Parathyroid adenoma (tissue), 2 donors: ENCODE measurements around the gene AGAP1.
"Not testable (repeated sequence)": the region's sequence is repeated elsewhere in the genome, so short reads cannot be mapped to it uniquely, and the experiment has no call there.

Source experiments
- H2AFZ ChIP-seq: fragments of 300-600 bp; sonication (generic); one replicate; pipeline ENCODE4 v1.7.0; 2017; ENCODE audit warnings: antibody characterized with exemption, mild to moderate bottlenecking
- H3K27ac ChIP-seq: fragments of 300-600 bp; sonication (generic); one replicate; pipeline ENCODE4 v1.7.0; 2017
- H3K27me3 ChIP-seq: fragments of 300-600 bp; sonication (generic); one replicate; pipeline ENCODE4 v1.7.0; 2017; ENCODE audit warnings: low read length; ENCODE audit not compliant: control insufficient read depth, insufficient read depth
- H3K36me3 ChIP-seq: fragments of 300-600 bp; sonication (generic); one replicate; pipeline ENCODE4 v1.7.0; 2017; ENCODE audit warnings: low read length; ENCODE audit not compliant: control insufficient read depth, insufficient read depth
- H3K4me1 ChIP-seq: fragments of 300-600 bp; sonication (generic); one replicate; pipeline ENCODE4 v1.7.0; 2017; ENCODE audit warnings: control low read depth
- H3K4me2 ChIP-seq: fragments of 300-600 bp; sonication (generic); one replicate; pipeline ENCODE4 v1.7.0; 2017; ENCODE audit warnings: low read length
- H3K4me3 ChIP-seq: fragments of 300-600 bp; sonication (generic); one replicate; pipeline ENCODE4 v1.7.0; 2017; ENCODE audit warnings: low read depth, low read length
- H3K79me2 ChIP-seq: fragments of 300-600 bp; sonication (generic); one replicate; pipeline ENCODE4 v1.7.0; 2017; ENCODE audit warnings: control low read depth
- H3K9ac ChIP-seq: fragments of 300-600 bp; sonication (generic); one replicate; pipeline ENCODE4 v1.7.0; 2017; ENCODE audit warnings: mild to moderate bottlenecking
- H3K9me3 ChIP-seq: fragments of 300-600 bp; sonication (generic); one replicate; pipeline ENCODE4 v1.7.0; 2017; ENCODE audit warnings: low read length; ENCODE audit not compliant: control insufficient read depth
- TF ChIP-seq, protein P1 (sequence below): fragments of 300-600 bp; sonication (generic); IDR thresholded peaks from one replicate; pipeline ENCODE4 v1.7.0; 2017; ENCODE audit warnings: antibody characterized with exemption, mild to moderate bottlenecking
- donor health status: primary hyperparathyroidism.

AGAP1 gene

DNA sequence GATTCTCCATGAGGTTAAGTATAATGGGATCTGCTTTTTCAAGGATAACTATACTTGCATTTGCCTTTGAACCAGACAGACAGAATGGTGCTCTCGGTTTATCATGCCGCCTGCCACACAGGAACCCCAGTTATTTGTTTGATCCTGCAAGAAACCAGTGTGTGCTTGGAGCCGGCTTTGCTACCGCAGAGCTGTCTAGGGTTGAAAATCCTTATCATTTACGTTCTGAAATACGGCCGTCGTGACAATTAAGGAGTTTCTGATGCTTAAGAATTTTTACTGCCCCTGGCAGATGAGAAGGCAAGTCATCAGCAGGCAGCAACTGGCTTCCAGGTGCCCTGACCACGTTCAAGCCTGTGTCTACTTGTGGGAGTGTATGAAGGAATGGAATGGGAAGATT is 562.3 kb downstream of the AGAP1 start:
- Histone ChIP-seq H3K9ac (no peak overlapping the region), H3K4me1 (no peaks in the 10 kb centered on the region), H3K36me3 (no peaks in the 10 kb centered on the region), H3K9me3 (no peaks in the 10 kb centered on the region), H3K27ac (no peak overlapping the region), H2AFZ (no peak overlapping the region), H3K79me2 (no peaks in the 10 kb centered on the region), H3K4me2 (no peak overlapping the region), H3K4me3 (no peak overlapping the region), H3K27me3 (no peaks in the 10 kb centered on the region)
- TF ChIP-seq, protein P1, sequence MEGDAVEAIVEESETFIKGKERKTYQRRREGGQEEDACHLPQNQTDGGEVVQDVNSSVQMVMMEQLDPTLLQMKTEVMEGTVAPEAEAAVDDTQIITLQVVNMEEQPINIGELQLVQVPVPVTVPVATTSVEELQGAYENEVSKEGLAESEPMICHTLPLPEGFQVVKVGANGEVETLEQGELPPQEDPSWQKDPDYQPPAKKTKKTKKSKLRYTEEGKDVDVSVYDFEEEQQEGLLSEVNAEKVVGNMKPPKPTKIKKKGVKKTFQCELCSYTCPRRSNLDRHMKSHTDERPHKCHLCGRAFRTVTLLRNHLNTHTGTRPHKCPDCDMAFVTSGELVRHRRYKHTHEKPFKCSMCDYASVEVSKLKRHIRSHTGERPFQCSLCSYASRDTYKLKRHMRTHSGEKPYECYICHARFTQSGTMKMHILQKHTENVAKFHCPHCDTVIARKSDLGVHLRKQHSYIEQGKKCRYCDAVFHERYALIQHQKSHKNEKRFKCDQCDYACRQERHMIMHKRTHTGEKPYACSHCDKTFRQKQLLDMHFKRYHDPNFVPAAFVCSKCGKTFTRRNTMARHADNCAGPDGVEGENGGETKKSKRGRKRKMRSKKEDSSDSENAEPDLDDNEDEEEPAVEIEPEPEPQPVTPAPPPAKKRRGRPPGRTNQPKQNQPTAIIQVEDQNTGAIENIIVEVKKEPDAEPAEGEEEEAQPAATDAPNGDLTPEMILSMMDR, result no peak

DNA sequence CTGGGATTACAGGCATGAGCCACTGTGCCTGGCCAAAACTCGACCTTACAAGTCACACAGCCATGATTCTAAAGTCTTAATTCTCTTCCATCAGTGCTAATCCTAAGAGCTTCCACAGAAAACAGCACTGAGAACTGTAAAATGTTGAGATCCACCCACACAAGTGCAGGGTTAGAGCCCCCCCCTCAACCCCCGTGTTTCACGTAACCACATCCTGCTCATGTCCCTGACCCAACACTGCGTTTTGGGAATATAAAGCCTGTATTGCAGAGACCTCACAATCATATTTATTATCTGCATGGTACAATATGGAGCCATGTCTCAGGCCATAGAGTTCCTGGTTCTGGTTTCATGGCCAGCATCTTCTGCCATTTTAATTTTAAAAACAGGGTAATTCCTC is 563.5 kb downstream of the AGAP1 start:
- no peak overlapping the region for H3K4me2 ChIP-seq
- H3K4me3 ChIP-seq, result no peak overlapping the region
- H3K36me3 ChIP-seq, result no peaks in the 10 kb centered on the region
- no peaks in the 10 kb centered on the region for H3K9me3 ChIP-seq
- H2AFZ ChIP-seq, result no peak overlapping the region
- TF ChIP-seq, protein P1, result no peak
- H3K79me2 ChIP-seq, result no peaks in the 10 kb centered on the region
- no peak overlapping the region for H3K27ac ChIP-seq
- H3K9ac ChIP-seq, result no peak overlapping the region
- no peaks in the 10 kb centered on the region for H3K27me3 ChIP-seq
- H3K4me1 ChIP-seq, result no peaks in the 10 kb centered on the region

DNA sequence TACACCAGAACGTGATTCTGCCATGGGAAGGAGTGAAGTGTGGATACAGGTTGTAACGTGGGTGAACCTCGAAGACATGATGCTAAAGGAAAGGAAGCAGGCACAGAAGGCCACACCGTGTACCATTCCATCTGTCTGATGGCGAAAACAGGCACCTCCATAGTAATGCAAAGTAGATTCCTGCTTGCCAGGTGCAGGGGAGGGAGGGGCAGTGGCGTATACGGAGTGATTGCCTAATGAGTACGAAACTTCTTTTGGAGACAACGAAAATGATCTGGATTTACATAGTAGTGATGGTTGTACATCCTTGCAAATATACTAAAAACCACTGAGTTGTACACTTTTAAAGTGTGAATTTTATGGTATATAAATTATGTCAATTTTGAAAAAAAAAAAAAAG is 567.7 kb downstream of the AGAP1 start:
- TF ChIP-seq, protein P1, result no peak
- H3K27me3 ChIP-seq, result no peaks in the 10 kb centered on the region
- H3K4me1 ChIP-seq, result no peaks in the 10 kb centered on the region
- H3K27ac ChIP-seq, result no peak overlapping the region
- H3K4me2 ChIP-seq, result no peak overlapping the region
- H3K9ac ChIP-seq, result no peak overlapping the region
- H3K4me3 ChIP-seq, result no peak overlapping the region
- no peak overlapping the region for H2AFZ ChIP-seq
- no peaks in the 10 kb centered on the region for H3K36me3 ChIP-seq
- H3K9me3 ChIP-seq, result no peaks in the 10 kb centered on the region
- no peaks in the 10 kb centered on the region for H3K79me2 ChIP-seq

DNA sequence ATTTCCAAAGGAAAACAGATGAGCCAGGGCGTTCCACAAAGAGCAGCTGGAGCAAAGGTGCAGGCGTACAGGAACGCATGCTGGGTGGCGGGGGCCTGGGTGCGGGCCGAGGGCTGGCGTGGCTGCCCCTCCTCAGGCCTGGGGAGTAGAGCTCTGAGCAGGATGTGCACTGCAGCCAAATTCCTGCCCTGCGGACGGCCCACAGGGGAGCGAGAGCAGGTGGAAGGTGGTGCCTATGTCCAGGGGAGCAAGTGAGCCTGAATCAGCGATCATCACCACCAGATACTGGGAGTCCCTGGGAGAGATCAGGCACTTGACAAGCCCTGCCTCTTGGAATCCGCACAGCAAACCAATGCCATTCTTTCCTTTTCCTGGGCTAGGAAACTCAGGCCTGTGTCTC is 568.1 kb downstream of the AGAP1 start:
- Histone ChIP-seq H3K9ac (no peak overlapping the region), H3K9me3 (no peaks in the 10 kb centered on the region), H3K79me2 (no peaks in the 10 kb centered on the region), H3K4me2 (no peak overlapping the region), H3K36me3 (no peaks in the 10 kb centered on the region), H2AFZ (no peak overlapping the region), H3K27ac (no peak overlapping the region), H3K4me3 (no peak overlapping the region), H3K27me3 (no peaks in the 10 kb centered on the region), H3K4me1 (no peaks in the 10 kb centered on the region)
- TF ChIP-seq, protein P1, result no peak

DNA sequence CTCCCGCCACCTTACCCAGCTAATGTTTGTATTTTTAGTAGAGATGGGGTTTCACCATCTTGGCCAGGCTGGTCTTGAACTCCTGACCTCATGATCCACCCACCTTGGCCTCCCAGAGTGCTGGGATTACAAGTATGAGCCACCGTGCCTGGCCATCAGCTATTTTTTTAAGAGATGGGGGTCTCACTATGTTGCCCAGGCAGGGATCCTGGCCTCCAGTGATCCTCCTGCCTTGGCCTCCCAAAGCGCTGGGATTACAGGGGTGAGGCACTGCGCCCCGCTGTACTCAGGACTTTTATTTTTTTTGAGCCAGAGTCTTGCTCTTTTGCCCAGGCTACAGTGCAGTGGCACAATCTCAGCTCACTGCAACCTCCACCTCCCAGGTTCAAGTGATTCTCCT is 569.0 kb downstream of the AGAP1 start:
- H3K4me3 ChIP-seq, H3K9ac ChIP-seq, H3K4me1 ChIP-seq, H3K9me3 ChIP-seq, H3K27ac ChIP-seq, H3K79me2 ChIP-seq, H3K36me3 ChIP-seq, H2AFZ ChIP-seq, H3K4me2 ChIP-seq, H3K27me3 ChIP-seq: not testable (repeated sequence)
